Hematopoietic multipotent progenitor cell (in vitro differentiated cells): ENCODE data around the gene MAP2K3. TPM values are rescaled to one million over a fixed set of nuclear protein-coding genes. Genes with fewer than 3 reads are reported as not detected.
"Not testable (repeated sequence)": the region's sequence is repeated elsewhere in the genome, so short reads cannot be mapped to it uniquely, and the experiment has no call there.

Source experiments
- DNase-seq, 3 donors: peaks; one replicate each; pipeline ENCODE4 v3.0.0-alpha.2; 2011 to 2015; ENCODE audit warnings: low read depth in 2 of 3, low spot score in 2 of 3
- total RNA-seq: library from RNA; depleted of rRNA; stranded (reverse); fragments of >200 nt; gene quantifications from one replicate; pipeline ENCODE4 v1.2.3, GENCODE V29; 2012

MAP2K3 gene
- total RNA-seq, 1 donor: 57.6 TPM

DNA sequence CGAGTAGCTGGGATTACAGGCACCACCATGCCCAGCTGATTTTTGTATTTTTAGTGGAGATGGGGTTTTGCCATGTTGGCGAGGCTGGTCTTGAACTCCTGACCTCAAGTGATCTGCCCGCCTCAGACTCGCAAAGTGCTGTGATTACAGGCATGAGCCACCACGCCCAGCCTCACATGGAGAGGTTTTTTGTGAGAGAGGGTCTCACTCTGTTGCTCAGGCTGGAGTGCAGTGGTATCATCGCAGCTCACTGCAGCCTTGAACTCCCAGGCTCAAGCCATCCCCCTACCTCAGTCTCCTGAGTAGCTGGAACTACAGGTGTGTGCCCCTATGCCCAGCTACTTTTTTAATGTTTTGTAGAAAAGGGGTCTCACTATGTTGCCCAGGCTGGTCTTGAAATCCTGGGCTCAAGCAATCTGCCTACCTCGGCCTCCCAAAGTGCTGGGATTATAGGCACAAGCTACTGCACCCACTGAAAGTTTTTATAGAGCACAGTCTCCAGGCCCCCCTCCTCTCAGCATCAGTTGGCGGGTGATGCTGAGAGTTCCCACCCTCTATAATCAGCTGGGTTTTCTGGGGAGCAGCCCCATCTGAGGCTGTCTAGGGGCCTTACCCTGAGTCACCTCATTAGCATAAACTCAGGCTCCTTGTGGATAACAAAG is 22.2 kb downstream of the MAP2K3 start:
- not testable (repeated sequence) for DNase-seq

DNA sequence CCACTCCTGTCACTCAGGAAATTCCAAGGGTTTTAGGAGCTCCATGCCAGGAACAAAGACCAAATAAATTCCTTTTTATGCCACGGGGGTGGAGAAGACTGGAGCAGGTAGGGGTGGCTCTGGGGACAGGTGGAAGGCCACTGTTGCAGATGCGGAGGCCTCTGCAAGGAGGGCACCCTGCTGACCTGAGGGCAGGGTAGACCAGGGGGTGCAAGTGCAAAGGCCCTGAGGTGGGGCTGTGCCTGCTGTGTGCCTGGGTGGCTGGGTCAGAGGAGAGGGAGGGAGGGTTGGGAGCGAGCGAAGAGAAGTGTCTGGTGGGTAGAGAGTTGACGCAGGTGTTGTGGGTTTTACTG is 22.7 kb downstream of the MAP2K3 start:
- DNase-seq: not testable (repeated sequence)

DNA sequence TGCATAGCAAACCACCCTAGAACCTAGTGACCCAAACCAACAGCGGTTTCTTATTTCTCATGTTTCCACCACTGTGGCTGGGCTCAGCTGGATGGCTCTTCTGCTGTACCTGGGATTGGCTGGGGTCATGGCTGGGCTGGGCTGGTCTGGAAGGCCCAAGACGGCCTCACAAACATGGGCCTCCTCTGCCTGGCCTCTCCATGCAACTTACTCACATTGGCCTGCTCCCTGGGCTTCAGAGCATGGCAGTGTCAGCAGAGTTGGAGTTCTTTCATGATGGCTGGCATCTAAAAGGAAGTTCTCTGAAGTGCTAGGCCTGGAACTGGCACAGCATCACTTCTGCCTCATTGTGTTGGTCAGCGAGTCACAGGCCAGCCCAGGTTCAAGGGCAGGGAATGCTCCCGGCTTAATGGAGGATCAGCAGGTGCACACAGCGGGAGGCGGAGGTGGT is 24.4 kb downstream of the MAP2K3 start:
- DNase-seq: not testable (repeated sequence)

DNA sequence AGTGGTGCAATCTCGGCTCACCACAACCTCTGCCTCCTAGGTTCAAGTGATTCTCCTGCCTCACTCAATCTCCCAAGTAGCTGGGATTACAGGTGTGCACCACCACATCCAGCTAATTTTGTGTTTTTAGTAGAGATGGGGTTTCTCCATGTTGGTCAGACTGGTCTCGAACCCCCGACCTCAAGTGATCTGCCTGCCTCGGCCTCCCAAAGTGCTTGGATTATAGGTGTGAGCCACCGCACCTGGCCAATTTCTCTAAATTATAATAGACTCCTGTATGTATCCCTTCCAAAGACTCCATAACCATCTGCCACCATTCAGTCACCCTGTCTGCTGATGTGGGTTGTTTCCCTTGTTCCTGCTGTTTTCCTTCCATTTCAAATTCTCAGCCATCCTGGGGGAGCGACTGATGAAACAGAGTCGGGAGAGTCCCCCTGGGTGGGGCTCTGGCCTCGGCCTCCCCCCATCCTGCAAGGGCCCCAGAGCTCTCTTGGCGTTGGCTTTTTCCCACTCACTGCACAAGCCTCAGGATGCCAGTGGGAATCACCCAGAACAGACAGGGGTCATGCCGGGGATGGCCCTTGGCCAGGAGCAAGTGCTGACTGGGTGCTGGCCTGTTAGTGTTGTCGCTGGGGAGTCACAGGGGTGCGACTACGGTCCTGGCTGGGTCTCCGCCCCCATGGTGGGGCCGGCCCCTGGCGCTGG is 25.7 kb downstream of the MAP2K3 start:
- DNase-seq: not testable (repeated sequence)

DNA sequence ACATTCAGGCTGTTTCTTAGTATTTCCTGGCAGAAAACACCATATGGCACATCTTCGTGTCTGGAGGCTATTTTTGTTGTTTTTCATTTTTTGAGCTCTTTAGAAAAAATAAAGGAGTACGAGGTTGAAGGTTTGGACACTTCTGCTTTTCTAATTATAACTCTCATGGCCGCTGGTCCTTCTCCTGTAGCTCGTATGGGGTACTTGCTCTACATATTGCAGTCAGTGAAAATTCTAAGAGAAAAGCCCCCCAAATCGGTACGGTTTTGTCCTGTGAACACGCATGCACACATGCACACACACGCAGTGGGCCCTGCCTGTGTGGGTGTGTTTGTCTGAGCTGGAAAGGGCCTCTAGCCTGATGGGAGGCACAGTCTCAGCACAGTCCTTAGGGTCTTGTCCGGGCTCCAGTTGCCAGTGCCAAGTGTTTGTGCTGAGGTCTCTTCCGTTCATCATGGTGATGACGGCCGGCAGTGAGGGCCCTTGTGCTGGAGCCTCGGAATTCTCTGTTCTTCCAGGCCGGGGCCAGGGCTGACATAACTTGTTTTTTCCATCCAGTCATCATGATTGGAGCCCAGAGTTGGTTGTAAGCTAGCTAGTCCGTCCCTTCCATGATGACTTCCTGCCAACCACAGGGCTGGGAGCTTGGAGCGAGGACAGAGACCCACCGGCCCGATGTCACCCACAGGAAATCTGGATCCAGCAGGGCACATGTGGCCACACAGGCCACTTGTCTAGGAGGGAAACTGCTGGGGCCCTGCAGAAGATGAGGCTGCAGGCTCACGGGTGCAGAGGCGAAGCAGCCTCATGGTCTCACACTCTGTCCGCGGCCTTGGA is 26.5 kb downstream of the MAP2K3 start:
- DNase-seq: peak in 1 of 3 donors; percentile 60

DNA sequence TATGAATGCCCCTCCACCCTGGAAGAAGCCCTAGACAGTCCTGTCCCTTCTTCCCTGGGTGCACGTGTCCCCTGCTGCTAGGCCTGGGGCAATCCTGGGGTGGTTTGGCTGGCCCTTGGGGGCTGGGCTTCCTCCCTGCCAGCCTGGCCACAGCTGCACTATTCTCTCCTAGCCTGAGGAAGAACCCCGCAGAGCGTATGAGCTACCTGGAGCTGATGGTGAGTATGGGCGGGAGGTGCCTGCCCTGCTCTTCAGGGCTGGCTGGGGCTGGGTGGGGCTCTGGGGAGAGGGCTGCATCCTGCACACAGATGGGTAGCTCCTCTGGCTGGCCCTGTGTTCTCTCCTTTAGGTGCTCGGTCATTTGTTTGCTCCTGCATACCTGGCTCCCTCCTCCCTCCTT is 28.8 kb downstream of the MAP2K3 start:
- no peak for DNase-seq

DNA sequence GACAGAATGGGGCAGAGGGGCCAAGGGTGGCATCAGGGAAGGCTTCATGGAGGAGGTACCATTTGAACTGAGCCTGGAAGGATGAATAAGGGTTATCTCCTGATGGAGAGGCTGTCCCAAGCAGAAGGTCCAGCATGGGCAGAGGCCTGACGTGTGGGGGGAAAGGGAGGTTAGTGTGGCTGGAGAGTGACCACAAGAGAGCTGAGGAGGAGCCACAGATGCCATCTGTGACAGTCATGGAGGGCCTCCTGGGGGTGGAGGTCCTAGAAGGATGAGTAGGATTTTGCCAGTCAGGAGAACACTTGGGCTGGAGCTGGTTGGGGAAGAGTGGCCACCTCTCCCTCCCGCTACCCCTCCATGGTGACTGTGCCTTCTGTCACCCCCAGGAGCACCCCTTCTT is 29.2 kb downstream of the MAP2K3 start:
- not testable (repeated sequence) for DNase-seq

DNA sequence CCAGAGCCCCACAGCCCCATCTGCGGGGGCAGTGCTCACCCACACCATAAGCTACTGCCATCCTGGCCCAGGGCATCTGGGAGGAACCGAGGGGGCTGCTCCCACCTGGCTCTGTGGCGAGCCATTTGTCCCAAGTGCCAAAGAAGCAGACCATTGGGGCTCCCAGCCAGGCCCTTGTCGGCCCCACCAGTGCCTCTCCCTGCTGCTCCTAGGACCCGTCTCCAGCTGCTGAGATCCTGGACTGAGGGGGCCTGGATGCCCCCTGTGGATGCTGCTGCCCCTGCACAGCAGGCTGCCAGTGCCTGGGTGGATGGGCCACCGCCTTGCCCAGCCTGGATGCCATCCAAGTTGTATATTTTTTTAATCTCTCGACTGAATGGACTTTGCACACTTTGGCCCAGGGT is 29.8 kb downstream of the MAP2K3 start:
- not testable (repeated sequence) for DNase-seq

DNA sequence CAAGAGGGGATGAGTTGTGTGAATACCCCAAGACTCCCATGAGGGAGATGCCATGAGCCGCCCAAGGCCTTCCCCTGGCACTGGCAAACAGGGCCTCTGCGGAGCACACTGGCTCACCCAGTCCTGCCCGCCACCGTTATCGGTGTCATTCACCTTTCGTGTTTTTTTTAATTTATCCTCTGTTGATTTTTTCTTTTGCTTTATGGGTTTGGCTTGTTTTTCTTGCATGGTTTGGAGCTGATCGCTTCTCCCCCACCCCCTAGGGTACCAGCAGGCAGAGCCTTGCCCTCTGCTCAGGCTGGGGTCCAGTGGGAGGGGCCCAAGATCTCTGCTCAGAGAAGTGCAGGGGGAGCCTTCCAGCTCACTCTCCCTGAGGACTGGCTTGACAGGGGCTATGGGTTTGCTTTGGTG is 30.2 kb downstream of the MAP2K3 start:
- DNase-seq: not testable (repeated sequence)

DNA sequence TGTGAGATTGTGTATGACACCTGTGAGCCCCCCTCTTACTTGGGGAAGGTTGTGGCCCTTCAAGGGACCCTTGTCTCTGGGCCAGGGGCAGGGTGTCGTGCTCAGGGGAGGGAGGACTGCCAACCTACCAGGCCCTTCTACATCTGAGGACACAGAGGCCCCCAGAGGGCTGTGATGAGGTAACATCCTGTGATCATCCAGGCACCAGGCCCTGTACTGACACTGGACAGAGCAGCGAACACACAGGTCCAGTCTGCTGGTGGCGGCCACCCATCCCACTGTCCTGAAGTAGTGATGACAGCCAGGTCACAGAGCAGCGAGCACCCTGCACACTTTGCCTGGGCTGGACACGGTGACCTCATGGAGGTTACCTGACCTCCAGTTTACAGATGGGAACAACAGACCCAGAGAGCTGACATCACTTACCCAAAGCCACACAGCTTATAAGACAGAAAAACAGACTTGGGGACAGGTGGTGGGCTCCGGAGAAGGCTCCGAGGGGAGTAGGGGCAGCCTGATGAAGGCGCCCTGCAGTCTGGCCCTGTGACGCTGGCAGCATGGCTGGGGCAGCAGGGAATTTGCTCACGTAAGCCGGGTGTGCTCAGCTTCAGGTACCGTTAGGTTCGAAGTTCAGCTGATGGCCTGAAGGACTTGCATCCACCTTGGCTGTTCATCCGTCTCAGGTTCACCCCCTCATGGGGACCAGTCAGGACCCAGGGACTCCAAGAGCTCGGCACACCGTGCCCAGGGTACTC is 30.9 kb downstream of the MAP2K3 start:
- not testable (repeated sequence) for DNase-seq

DNA sequence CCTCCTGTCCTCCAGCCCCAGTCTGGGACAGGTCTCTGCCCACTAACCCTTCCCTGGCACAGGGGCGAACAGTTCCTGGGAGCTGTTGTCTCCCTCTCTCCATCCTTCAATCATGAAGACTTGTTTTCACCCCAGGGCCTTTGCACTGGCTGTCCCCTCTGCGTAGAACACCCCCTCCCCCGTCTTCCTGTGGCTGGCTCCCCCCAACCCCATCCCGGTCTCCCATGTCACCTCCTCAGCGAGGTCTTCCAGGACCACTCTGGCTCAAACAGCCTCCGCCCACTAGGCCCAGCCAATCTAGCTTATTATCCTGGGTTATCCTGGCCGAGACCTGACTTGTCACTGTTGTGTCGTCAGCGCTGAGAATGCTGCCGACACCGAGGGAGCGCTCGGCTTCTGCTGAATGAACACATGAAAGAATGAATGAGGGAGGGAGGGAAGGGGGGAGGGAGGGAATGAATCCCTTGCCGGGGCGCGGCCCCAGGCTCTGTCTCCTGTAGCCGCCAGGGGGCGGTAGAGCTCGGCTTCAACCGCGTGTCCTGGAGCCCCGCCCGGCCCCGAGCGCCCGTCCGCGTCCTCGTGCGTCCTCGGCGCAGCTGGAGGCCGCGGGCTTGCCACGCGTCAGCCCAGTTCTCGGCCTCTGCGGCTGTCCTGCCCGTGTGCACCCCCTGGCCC is 31.8 kb downstream of the MAP2K3 start:
- DNase-seq: not testable (repeated sequence)

DNA sequence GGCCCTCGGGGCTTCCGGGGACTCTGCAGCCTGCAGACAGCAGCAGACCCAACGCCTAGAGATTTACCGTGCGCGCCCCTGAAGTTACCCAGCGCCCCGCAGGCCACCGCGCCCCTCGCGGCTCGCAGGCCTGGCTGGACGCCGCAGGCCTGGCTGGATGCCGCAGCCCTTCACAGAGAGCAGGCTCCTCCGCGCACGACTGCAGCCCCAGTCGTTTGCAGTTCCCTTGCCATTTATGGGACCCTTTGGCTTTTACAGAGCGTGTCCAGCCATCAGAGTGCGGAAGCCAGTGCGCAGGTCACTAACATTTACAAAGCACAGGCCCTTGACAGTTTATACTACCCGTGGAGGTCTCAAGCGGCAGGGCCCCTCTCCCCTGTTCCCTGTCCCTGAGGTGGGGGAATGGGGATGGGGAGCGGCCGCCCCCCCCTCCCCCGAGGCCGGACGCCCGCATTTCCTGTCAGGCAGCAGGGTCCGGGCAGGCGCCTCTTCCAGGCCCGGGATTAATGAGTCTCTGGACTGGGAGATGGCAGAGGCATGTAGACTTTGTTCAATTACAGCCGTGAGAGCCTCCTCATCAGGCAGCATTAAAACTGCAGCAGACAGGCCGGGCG is 32.5 kb downstream of the MAP2K3 start:
- not testable (repeated sequence) for DNase-seq

DNA sequence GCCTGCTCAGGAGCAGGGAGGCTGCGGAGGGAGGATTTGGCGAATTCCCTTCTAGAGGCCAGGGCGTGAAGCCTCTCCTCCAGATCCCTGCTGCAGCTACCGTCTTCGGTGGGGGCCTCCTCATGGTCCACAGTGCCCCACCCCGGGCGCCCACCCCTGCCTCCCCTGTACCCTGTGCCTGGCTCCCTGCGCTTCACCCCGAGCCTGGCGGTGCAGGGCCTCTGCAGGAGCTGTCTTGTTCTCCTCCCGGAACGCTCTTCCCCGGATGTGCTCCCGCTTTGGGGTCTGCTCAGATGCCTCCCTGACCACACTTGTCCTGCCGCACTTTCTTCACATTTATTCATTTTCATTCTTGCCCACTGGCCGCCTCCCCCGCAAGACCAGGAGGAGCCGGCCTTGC is 33.3 kb downstream of the MAP2K3 start:
- not testable (repeated sequence) for DNase-seq

DNA sequence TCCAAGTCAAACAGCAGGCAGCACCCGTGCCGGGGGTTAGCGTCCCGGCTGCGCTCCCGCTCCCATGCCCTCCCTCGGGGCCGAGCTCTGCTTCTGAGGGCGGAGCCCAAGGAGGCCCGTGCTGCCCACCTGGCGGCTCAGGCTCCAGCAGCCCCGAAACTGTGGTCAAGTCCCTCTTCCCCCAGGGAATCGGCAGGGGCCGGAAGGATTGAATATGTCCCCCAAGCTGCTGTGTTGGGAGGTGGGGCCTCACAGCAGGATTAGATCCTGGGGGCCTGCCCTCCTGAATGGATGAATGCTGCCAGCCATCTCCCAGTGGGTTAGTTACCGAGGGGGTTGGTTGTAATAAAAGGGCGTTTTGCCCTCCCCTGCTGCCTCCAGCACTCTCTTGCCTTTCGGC is 33.9 kb downstream of the MAP2K3 start:
- DNase-seq: no peak

DNA sequence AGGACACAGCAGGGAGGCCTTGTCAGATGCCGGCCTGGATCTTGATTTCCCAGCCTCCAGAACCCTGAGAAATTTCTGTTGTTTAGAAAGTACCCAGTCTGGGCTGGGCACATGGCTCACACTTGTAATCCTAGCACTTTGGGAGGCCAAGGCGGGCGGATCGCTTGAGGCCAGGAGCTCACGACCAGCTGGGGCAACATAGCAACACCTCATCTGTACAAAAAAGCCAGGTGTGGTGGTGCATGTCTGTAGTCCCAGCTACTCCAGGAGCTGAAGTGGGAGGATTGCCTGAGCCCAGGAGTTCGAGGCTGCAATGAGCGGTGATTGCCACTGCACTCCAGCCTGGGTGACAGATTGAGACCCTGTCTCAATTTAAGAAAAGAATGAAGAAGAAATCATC is 34.3 kb downstream of the MAP2K3 start:
- not testable (repeated sequence) for DNase-seq

DNA sequence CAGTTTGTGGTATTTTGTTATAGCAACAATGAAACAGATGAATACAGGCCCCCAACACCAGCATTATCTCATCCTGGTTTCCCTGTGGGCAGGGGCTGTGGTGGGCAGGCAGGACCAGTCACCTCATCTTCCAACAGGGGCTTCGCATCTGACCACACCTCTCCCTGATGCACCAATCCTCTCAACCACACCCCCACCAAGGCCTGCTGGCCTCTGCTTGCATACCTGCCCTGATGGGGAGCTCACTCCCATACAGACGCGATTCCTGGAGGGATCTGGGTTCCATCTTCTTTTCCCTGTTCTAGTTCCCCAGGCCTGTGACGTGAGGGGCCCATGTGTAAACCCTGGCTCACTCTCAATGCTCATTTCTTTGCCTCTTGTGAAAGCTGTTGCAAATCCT is 34.7 kb downstream of the MAP2K3 start:
- DNase-seq: not testable (repeated sequence)

DNA sequence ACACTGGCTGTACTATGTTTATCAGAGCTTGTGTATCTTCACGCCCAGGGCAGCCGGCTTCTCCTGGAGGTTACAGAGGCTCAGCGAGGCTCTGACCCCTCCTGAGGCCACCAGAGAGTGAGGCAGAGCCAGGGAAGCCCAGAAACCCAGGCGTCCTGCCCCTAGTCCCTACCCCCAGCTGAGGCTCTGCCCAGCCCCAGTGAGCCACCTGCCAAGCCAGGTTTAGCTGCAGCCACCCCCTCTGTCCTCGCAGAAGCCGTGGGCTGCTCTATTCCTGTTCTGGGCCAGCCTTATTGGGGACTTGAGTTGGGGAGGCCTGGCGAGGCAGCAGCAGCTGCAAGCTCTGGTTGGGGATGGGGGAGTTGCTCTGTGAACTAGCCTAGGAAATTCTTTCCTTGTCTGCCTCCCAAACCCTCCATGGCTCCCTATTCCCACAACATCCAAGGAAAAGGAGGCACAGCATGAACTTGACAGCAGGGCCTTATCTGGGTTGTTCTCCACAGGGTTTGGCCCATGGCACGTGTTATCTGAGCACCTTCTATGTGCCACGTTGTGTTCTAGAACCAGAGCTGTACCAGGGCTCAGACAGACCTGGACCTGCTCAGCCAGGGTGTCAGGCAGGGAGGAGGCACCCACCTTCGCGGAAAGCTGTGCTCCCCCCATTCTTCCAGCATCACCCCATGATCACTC is 35.3 kb downstream of the MAP2K3 start:
- not testable (repeated sequence) for DNase-seq

DNA sequence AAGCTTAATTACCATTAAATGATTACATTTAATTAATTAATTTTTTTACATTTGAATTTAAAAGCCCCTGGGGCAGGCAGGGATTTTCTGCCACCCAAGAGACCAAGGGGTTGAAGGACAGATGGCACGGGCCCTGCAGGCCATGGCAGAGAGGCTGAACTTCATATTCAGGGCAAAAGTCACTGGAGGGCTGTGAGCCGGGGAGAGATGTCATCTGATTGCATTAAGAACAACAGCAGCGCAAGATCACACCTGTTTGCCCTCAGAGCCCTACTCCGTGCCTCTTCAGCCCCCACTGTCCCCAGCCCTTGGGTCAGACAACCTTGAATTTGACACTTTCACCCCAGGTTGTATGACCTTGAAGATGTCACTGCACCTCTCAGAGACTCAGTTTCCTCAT is 35.9 kb downstream of the MAP2K3 start:
- DNase-seq: not testable (repeated sequence)

DNA sequence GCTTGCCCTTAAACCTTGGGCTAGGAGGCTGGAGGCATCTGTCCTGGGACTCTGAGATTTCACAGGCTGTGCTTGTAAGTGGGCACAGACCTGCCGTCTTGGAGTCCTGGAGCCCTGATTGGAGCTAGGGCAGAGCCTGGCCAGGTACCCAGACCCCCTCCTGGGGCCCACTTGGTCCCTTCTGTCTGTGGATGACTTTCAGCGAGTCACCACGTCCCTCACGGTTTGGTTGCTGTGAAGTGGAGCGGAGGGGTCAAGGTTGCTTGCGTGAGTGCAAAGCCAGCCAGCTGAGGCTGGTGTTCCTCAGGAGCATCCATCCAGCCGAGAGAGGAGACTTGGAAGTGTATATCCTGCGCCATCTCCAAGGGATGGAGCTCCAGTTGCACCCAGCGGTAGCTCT is 36.5 kb downstream of the MAP2K3 start:
- DNase-seq: not testable (repeated sequence)
